ENCODE data around the gene ABCC3.

GRCh38 chr17:50692448-50693035 is 57.9 kb downstream of the ABCC3 start:
- no peak for TF ChIP-seq CTCF (conservative IDR thresholded peaks at IDR 0.05)
- no peak for TF ChIP-seq ZFX (IDR thresholded peaks at IDR 0.05)
